GM12872 (cell line): ENCODE measurements around the gene JAKMIP1.
A peak's percentile ranks its signal among the peaks of the same experiment; 100 is the strongest.

Source experiments
- CTCF ChIP-seq: IDR thresholded peaks from 3 replicates; pipeline ENCODE4 v1.5.1; 2011; ENCODE audit warnings: low read depth, mild to moderate bottlenecking, low read length, moderate library complexity; ENCODE audit not compliant: insufficient read depth

The JAKMIP1 gene

DNA sequence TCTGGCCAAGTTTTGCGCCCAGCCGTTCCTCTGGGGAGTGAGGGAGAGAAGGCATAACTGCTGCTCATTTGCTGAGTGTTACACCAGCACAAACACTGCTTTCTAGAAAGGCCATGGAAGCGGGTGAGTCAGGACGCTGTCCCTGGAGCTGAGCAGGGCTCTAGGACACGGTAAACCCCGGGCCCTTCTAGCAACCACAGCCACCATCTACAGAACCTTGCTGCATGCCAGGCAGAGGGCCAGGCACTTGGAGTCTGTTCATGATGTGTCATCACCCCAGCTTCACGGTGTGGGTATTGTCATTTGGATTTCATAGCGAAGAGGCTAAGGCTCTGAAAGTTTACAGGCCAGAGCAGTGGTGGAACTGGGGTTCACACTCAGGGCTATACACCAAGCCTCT is 150.4 kb downstream of the JAKMIP1 start:
- no peak for TF ChIP-seq CTCF

DNA sequence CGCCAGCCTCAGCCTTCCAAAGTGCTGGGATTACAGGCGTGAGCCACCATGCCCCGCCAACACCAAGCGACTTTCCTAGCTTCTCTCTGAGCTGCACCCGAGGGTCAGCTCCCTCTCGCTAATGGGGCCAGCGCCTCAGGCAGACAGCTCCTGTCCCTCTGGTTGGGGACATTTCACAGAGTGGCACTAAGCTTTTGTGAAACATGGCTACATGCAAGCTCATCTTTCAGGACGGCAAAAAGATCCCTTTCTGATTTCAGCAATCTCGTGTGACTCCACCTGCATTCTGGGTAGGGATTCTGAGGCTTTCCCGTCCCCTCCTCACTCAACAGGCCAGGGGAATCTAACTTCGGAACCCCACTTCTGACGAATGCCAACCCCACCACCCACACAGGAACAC is 151.1 kb downstream of the JAKMIP1 start:
- TF ChIP-seq CTCF = no peak

GRCh38 chr4:6048537-6048936 is 151.8 kb downstream of the JAKMIP1 start:
- no peak for TF ChIP-seq CTCF

DNA sequence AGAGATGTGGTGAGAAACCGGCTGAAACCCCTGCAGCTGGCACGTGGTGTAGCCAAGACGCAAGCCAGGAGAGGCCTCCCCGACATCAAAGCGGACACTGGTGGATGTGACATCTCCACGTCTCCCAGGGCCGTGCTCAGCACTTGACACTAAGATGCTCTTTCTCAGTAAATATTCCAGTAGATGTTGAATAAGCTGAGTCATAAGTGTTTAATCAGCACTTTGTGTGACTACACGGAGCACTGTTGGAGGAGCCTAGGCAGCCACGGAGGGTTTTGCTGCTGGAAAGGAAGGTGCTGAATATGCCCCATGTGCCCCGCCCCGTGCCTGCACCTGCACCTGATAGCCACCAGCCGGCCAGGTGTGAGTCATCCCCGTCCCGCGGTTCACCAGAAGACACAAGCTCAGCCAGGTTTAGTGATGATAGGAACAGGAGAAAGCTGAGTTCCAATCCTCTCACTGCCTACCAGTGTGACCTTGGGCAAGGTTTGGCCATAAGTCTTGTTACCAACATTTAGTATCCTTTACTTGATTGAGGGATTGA is 153.1 kb downstream of the JAKMIP1 start:
- no peak for TF ChIP-seq CTCF

DNA sequence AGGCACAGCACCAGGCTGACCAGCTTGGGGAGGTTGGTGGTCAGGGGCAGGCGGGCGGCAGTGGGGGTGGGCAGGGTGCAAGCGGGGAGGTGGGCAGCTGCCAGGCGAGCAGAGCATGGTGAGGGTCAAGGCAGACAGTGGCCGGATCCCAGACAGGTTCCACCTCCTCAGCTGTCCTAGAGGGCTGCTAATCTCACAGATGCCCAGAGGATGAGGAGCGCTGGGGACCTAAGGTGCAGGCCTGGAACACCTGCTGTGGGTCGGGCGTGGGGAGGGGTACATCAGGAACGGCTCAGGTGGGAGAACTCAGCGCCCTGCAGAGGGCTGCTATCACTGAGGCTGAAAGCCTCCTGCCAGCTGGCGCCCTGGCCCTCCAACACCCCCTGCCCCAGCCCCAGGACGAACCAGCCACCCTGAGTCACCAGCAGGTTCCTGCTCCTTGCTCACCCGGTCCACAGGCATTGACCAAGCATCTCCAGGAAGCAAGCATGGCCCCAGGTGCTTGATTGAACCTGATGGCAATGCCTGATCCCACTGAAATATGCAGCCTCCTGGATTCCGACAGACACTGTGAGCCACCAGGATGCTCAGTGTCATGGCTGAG is 153.7 kb downstream of the JAKMIP1 start:
- no peak for TF ChIP-seq CTCF

- TF ChIP-seq CTCF = peak; percentile 22; the same call in 1 of the 3 replicates
Measured at GRCh38 chr4:6044805-6045204, 155.5 kb downstream of the JAKMIP1 start.

DNA sequence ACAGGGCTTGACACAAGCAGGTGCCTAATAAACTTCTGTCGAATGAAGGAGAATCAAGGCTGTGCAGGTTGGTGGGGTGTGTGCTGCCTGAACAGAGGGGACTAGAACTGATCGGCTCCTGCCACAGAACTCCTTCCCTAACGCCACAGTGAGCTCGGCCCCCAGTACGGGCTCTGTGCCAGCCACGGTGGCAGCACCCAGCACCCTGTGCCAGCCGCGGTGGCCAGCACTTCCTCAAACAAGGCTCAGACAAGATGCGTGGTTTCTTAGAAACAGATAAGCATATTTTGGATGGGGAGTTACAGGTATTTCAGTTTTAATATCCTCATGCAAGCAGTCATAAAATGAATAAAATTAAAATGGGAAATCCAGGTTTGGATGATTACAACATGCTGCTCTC is 156.1 kb downstream of the JAKMIP1 start:
- no peak for TF ChIP-seq CTCF
